ENCODE measurements around the gene IQSEC1. TPM values are rescaled to one million over a fixed set of nuclear protein-coding genes. Genes with fewer than 3 reads are reported as not detected.

IQSEC1 gene
- total RNA-seq, 1 experiment from 2014 or later, result 13.0 TPM

DNA sequence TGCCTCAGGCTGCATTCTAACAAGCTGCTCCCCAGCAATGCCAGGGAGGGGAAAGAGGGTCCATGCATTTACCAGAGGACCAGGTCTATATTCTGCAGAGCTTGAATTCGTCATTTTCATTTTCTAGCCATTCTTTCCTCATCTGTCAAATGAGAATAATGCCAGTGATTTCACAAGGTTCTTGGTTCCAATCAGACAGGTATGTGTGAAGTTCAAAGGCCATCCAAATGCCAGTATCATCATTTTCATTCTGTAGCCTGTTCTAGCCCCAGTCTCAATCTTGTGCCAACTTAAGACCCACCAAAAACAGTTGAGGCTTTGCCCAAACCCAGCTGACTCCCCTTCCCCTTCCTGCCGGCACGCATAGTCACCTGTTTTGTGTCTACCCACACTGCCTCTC is 112.7 kb downstream of the IQSEC1 start:
- BruUV-seq (replicated peaks), result no TSS peak
- no peak overlapping the region for H3K27ac ChIP-seq (ENCODE audit: low read depth, low read length, poor library complexity, severe bottlenecking)
- H3K36me3 ChIP-seq (ENCODE audit: insufficient read depth, low read length, poor library complexity, severe bottlenecking), result no peaks in the 10 kb centered on the region
- TF ChIP-seq, protein P1, sequence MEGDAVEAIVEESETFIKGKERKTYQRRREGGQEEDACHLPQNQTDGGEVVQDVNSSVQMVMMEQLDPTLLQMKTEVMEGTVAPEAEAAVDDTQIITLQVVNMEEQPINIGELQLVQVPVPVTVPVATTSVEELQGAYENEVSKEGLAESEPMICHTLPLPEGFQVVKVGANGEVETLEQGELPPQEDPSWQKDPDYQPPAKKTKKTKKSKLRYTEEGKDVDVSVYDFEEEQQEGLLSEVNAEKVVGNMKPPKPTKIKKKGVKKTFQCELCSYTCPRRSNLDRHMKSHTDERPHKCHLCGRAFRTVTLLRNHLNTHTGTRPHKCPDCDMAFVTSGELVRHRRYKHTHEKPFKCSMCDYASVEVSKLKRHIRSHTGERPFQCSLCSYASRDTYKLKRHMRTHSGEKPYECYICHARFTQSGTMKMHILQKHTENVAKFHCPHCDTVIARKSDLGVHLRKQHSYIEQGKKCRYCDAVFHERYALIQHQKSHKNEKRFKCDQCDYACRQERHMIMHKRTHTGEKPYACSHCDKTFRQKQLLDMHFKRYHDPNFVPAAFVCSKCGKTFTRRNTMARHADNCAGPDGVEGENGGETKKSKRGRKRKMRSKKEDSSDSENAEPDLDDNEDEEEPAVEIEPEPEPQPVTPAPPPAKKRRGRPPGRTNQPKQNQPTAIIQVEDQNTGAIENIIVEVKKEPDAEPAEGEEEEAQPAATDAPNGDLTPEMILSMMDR (conservative IDR thresholded peaks at IDR 0.05; ENCODE audit: low read depth, low read length), result no peak
- TF ChIP-seq EZH2 (IDR thresholded peaks at IDR 0.05; ENCODE audit: borderline replicate concordance, low read depth, low read length, poor library complexity, severe bottlenecking), result no peak
- ChIA-PET POLR2A (ENCODE audit: low non-redundant PET) (no interaction called here), CTCF (no interaction called here)
- H3K9me3 ChIP-seq (ENCODE audit: low read depth, low read length, poor library complexity, severe bottlenecking), result no peaks in the 10 kb centered on the region
- intact Hi-C loops (cut with micrococcal nuclease; ENCODE audit: unreplicated experiment), result no loop called here
- H3K27me3 ChIP-seq (replicated peaks; ENCODE audit: insufficient read depth, low read depth, low read length, poor library complexity), result no peaks in the 10 kb centered on the region
- no peak overlapping the region for H3K4me3 ChIP-seq (ENCODE audit: low read depth, low read length, poor library complexity, severe bottlenecking)
- no peak for DNase-seq (ENCODE audit: low spot score)
- peaks cover 7% of the 10 kb centered on the region for H3K4me1 ChIP-seq (ENCODE audit: insufficient read depth, low read length, poor library complexity, severe bottlenecking)

DNA sequence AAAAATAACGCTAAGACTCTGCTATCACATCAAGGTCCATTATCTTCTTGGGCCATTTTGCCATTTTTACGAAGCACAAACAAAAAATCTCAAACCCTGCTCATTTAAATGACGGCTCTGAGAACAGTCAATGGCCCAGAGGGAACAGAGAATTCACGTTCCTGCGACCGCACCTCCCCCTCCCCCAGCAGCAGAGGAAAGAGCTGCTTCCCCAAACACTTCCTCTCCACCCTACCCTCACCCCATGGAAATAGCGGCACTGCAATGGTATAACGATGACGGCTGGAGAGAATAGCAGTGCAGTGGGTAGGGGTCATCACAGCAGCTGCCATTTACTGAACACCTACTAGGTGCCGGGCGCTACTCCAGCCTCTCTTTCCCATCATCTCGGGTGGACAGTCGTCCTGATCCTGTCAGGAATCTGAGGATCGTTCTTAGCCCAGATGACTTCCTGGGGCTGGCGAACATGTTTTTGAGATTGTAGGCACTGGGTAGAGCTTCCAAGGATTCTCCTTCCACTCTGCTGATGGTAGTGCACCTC is 113.3 kb downstream of the IQSEC1 start:
- ChIA-PET POLR2A (ENCODE audit: low non-redundant PET) (no interaction called here), CTCF (no interaction called here)
- no peak for DNase-seq (ENCODE audit: low spot score)
- Histone ChIP-seq H3K9me3 (ENCODE audit: low read depth, low read length, poor library complexity, severe bottlenecking) (no peaks in the 10 kb centered on the region), H3K36me3 (ENCODE audit: insufficient read depth, low read length, poor library complexity, severe bottlenecking) (no peaks in the 10 kb centered on the region), H3K4me3 (ENCODE audit: low read depth, low read length, poor library complexity, severe bottlenecking) (no peak overlapping the region), H3K4me1 (ENCODE audit: insufficient read depth, low read length, poor library complexity, severe bottlenecking) (peaks cover 13% of the 10 kb centered on the region), H3K27me3 (replicated peaks; ENCODE audit: insufficient read depth, low read depth, low read length, poor library complexity) (no peaks in the 10 kb centered on the region), H3K27ac (ENCODE audit: low read depth, low read length, poor library complexity, severe bottlenecking) (no peak overlapping the region)
- intact Hi-C loops (cut with micrococcal nuclease; ENCODE audit: unreplicated experiment), result no loop called here
- TF ChIP-seq, protein P1 (conservative IDR thresholded peaks at IDR 0.05; ENCODE audit: low read depth, low read length), result no peak
- TF ChIP-seq EZH2 (IDR thresholded peaks at IDR 0.05; ENCODE audit: borderline replicate concordance, low read depth, low read length, poor library complexity, severe bottlenecking), result no peak
- no TSS peak for BruUV-seq (replicated peaks)

DNA sequence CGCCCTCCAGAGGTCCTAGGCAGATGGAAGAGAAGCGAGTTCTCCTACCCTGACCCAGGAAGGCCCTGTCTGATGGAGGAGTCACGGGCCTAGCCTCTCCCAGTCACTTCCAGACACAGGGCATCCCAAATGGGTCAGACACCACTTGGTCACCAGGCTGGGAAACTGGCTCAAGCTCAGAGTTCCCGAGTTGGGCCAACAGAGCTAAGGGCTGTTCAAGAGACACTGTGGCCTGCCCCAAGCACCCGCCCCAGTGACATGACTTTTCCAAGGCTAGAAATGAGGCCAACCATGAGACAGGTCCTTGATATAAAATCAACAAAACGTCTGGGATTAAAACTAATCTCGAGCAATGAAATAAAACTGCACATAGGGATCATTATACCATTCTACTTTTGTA is 113.8 kb downstream of the IQSEC1 start:
- intact Hi-C loops (cut with micrococcal nuclease; ENCODE audit: unreplicated experiment), result no loop called here
- Histone ChIP-seq H3K4me1 (ENCODE audit: insufficient read depth, low read length, poor library complexity, severe bottlenecking) (peaks cover 18% of the 10 kb centered on the region), H3K36me3 (ENCODE audit: insufficient read depth, low read length, poor library complexity, severe bottlenecking) (no peaks in the 10 kb centered on the region), H3K27me3 (replicated peaks; ENCODE audit: insufficient read depth, low read depth, low read length, poor library complexity) (no peaks in the 10 kb centered on the region), H3K4me3 (ENCODE audit: low read depth, low read length, poor library complexity, severe bottlenecking) (no peak overlapping the region), H3K9me3 (ENCODE audit: low read depth, low read length, poor library complexity, severe bottlenecking) (no peaks in the 10 kb centered on the region), H3K27ac (ENCODE audit: low read depth, low read length, poor library complexity, severe bottlenecking) (no peak overlapping the region)
- BruUV-seq (replicated peaks), result no TSS peak
- DNase-seq (ENCODE audit: low spot score), result no peak
- CTCF ChIA-PET, result no interaction called here
- POLR2A ChIA-PET (ENCODE audit: low non-redundant PET), result no interaction called here
- no peak for TF ChIP-seq EZH2 (IDR thresholded peaks at IDR 0.05; ENCODE audit: borderline replicate concordance, low read depth, low read length, poor library complexity, severe bottlenecking)
- TF ChIP-seq, protein P1 (conservative IDR thresholded peaks at IDR 0.05; ENCODE audit: low read depth, low read length), result no peak

Data from A673 (cell line).